Stimulated activated CD4-positive, alpha-beta T cell treated with anti-CD3 and anti-CD28 coated beads, Interleukin-2, amount 100 ng/mL, for 48 hours (primary cell): Measurements from ENCODE around the gene TSC2.
"Not testable (repeated sequence)": the region's sequence is repeated elsewhere in the genome, so short reads cannot be mapped to it uniquely, and the experiment has no call there.

ENCODE experiments used
- DNase-seq, 2 donors: peaks; one replicate each; pipeline ENCODE4 v3.0.0-alpha.2; 2020

The TSC2 gene

GRCh38 chr16:2107791-2108125 is 60.0 kb downstream of the TSC2 start:
- DNase-seq, result not testable (repeated sequence)

- not testable (repeated sequence) for DNase-seq
Observed at GRCh38 chr16:2108446-2109270, 60.9 kb downstream of the TSC2 start.

- not testable (repeated sequence) for DNase-seq
Observed at GRCh38 chr16:2109271-2109580, 61.4 kb downstream of the TSC2 start.

- not testable (repeated sequence) for DNase-seq
Observed at GRCh38 chr16:2109872-2110271, 62.1 kb downstream of the TSC2 start.

- DNase-seq, result not testable (repeated sequence)
Observed at GRCh38 chr16:2110332-2111008, 62.7 kb downstream of the TSC2 start.

- not testable (repeated sequence) for DNase-seq
Observed at GRCh38 chr16:2111009-2111353, 63.2 kb downstream of the TSC2 start.

GRCh38 chr16:2111412-2112335 is 63.9 kb downstream of the TSC2 start:
- DNase-seq, result not testable (repeated sequence)

GRCh38 chr16:2112539-2113106 is 64.8 kb downstream of the TSC2 start:
- not testable (repeated sequence) for DNase-seq

GRCh38 chr16:2114225-2114624 is 66.4 kb downstream of the TSC2 start:
- DNase-seq, result not testable (repeated sequence)

GRCh38 chr16:2114885-2115590 is 67.3 kb downstream of the TSC2 start:
- not testable (repeated sequence) for DNase-seq

GRCh38 chr16:2115591-2115973 is 67.8 kb downstream of the TSC2 start:
- no peak for DNase-seq

- DNase-seq, result not testable (repeated sequence)
Observed at GRCh38 chr16:2116428-2116827, 68.6 kb downstream of the TSC2 start.

- not testable (repeated sequence) for DNase-seq
Observed at GRCh38 chr16:2117341-2117740, 69.6 kb downstream of the TSC2 start.

GRCh38 chr16:2117960-2118722 is 70.4 kb downstream of the TSC2 start:
- DNase-seq, result not testable (repeated sequence)

GRCh38 chr16:2121325-2121724 is 73.5 kb downstream of the TSC2 start:
- DNase-seq, result peak in 1 of 2 donors; percentile 12

GRCh38 chr16:2121853-2122252 is 74.1 kb downstream of the TSC2 start:
- no peak for DNase-seq

GRCh38 chr16:2122429-2122828 is 74.6 kb downstream of the TSC2 start:
- no peak for DNase-seq

- not testable (repeated sequence) for DNase-seq
Observed at GRCh38 chr16:2122934-2123683, 75.3 kb downstream of the TSC2 start.

GRCh38 chr16:2123706-2124376 is 76.1 kb downstream of the TSC2 start:
- not testable (repeated sequence) for DNase-seq

- DNase-seq, result not testable (repeated sequence)
Observed at GRCh38 chr16:2124377-2124693, 76.5 kb downstream of the TSC2 start.
